ENCODE measurements around the gene TTC17.
"Not testable (repeated sequence)": the region's sequence is repeated elsewhere in the genome, so short reads cannot be mapped to it uniquely, and the experiment has no call there.

GRCh38 chr11:43351426-43351825 lies 7.3 kb upstream of the TTC17 start:
- not testable (repeated sequence) for TF ChIP-seq CTCF (conservative IDR thresholded peaks at IDR 0.05; ENCODE audit: low read depth, low read length); EZH2 (IDR thresholded peaks at IDR 0.05; ENCODE audit: low read length, unreplicated experiment); EZH2phosphoT487 (IDR thresholded peaks at IDR 0.05; ENCODE audit: borderline replicate concordance, low read length)

Measured in PC-3 (cell line).